Nephron progenitor cell (in vitro differentiated cells): ENCODE measurements around the gene JPT2.
"Not testable (repeated sequence)": the region's sequence is repeated elsewhere in the genome, so short reads cannot be mapped to it uniquely, and the experiment has no call there.

ENCODE experiments used
- DNase-seq: peaks from one replicate; pipeline ENCODE4 v3.0.0; 2021
- H3K27ac Mint-ChIP-seq: 2 replicates; pipeline ENCODE4 v1.8.0; 2021; ENCODE audit warnings: mild to moderate bottlenecking, moderate library complexity, mixed read lengths
- H3K27me3 Mint-ChIP-seq: 2 replicates; pipeline ENCODE4 v1.8.0; 2021; ENCODE audit warnings: mild to moderate bottlenecking, low read depth, mixed read lengths; ENCODE audit not compliant: poor library complexity
- H3K36me3 Mint-ChIP-seq: 2 replicates; pipeline ENCODE4 v1.8.0; 2021; ENCODE audit warnings: low read depth, mixed read lengths
- H3K4me1 Mint-ChIP-seq: 2 replicates; pipeline ENCODE4 v1.8.0; 2021; ENCODE audit warnings: mixed read lengths
- H3K4me3 Mint-ChIP-seq: 2 replicates; pipeline ENCODE4 v1.8.0; 2021; ENCODE audit warnings: mild to moderate bottlenecking, moderate library complexity, mixed read lengths
- H3K9me3 Mint-ChIP-seq: 2 replicates; pipeline ENCODE4 v1.8.0; 2021; ENCODE audit warnings: mild to moderate bottlenecking, moderate library complexity, mixed read lengths
- CTCF ChIP-seq: fragments of 200-600 bp; sonication (generic); IDR thresholded peaks from 2 replicates; pipeline ENCODE4 v1.5.0; 2021; ENCODE audit warnings: antibody characterized with exemption

The JPT2 gene

GRCh38 chr16:1713331-1713730 lies 35.3 kb downstream of the JPT2 start:
- H3K27ac Mint-ChIP-seq = no peak overlapping the region
- H3K4me3 Mint-ChIP-seq = no peak overlapping the region
- DNase-seq = no peak
- H3K9me3 Mint-ChIP-seq = no peaks in the 10 kb centered on the region
- H3K4me1 Mint-ChIP-seq = peaks cover 37% of the 10 kb centered on the region
- H3K36me3 Mint-ChIP-seq = peaks cover 5% of the 10 kb centered on the region
- no peak for TF ChIP-seq CTCF
- H3K27me3 Mint-ChIP-seq = no peaks in the 10 kb centered on the region

- no peaks in the 10 kb centered on the region for H3K27me3 Mint-ChIP-seq
- DNase-seq = peak; percentile 19
- no peak for TF ChIP-seq CTCF
- peaks cover 8% of the 10 kb centered on the region for H3K36me3 Mint-ChIP-seq
- H3K9me3 Mint-ChIP-seq = no peaks in the 10 kb centered on the region
- no peak overlapping the region for H3K27ac Mint-ChIP-seq
- H3K4me1 Mint-ChIP-seq = peaks cover 31% of the 10 kb centered on the region
- no peak overlapping the region for H3K4me3 Mint-ChIP-seq
Measured at GRCh38 chr16:1713933-1714332, 35.9 kb downstream of the JPT2 start.

GRCh38 chr16:1715220-1715619 lies 37.1 kb downstream of the JPT2 start:
- DNase-seq = no peak
- H3K4me3 Mint-ChIP-seq = no peak overlapping the region
- no peaks in the 10 kb centered on the region for H3K9me3 Mint-ChIP-seq
- peaks cover 20% of the 10 kb centered on the region for H3K36me3 Mint-ChIP-seq
- H3K27me3 Mint-ChIP-seq = no peaks in the 10 kb centered on the region
- H3K4me1 Mint-ChIP-seq = peaks cover 20% of the 10 kb centered on the region
- H3K27ac Mint-ChIP-seq = peak overlapping the region; percentile 87
- TF ChIP-seq CTCF = no peak

- DNase-seq, H3K9me3 Mint-ChIP-seq, H3K27me3 Mint-ChIP-seq, H3K27ac Mint-ChIP-seq, H3K4me3 Mint-ChIP-seq: not testable (repeated sequence)
- peaks cover 15% of the 10 kb centered on the region for H3K4me1 Mint-ChIP-seq
- peaks cover 29% of the 10 kb centered on the region for H3K36me3 Mint-ChIP-seq
Measured at GRCh38 chr16:1718236-1718635, 40.2 kb downstream of the JPT2 start.

- H3K36me3 Mint-ChIP-seq = peaks cover 29% of the 10 kb centered on the region
- not testable (repeated sequence) for DNase-seq, H3K27me3 Mint-ChIP-seq, H3K4me3 Mint-ChIP-seq, H3K4me1 Mint-ChIP-seq, H3K27ac Mint-ChIP-seq, H3K9me3 Mint-ChIP-seq
Measured at GRCh38 chr16:1719559-1720229, 41.6 kb downstream of the JPT2 start.

GRCh38 chr16:1721372-1721771 lies 43.3 kb downstream of the JPT2 start:
- TF ChIP-seq CTCF = no peak
- no peaks in the 10 kb centered on the region for H3K9me3 Mint-ChIP-seq
- H3K4me3 Mint-ChIP-seq = no peak overlapping the region

GRCh38 chr16:1723450-1724147 lies 45.5 kb downstream of the JPT2 start:
- peak; percentile 47 for DNase-seq
- peak; percentile 81 for TF ChIP-seq CTCF

More at GRCh38 chr16:1721372-1721771, 43.3 kb downstream of the JPT2 start:
- H3K4me1 Mint-ChIP-seq = no peaks in the 10 kb centered on the region
- H3K27me3 Mint-ChIP-seq = no peaks in the 10 kb centered on the region
- DNase-seq = no peak
- H3K27ac Mint-ChIP-seq = no peak overlapping the region
- H3K36me3 Mint-ChIP-seq = peaks cover 24% of the 10 kb centered on the region

More at GRCh38 chr16:1723450-1724147, 45.5 kb downstream of the JPT2 start:
- H3K27ac Mint-ChIP-seq = no peak overlapping the region
- H3K27me3 Mint-ChIP-seq = no peaks in the 10 kb centered on the region
- no peaks in the 10 kb centered on the region for H3K9me3 Mint-ChIP-seq
- H3K36me3 Mint-ChIP-seq = peaks cover 34% of the 10 kb centered on the region
- no peaks in the 10 kb centered on the region for H3K4me1 Mint-ChIP-seq
- no peak overlapping the region for H3K4me3 Mint-ChIP-seq
